Activated CD4-positive, alpha-beta T cell treated with anti-CD3 and anti-CD28 coated beads, Interleukin-2, Interleukin-6, amounts not matched to agents 100 ng/mL and 50 ng/mL, durations not matched to agents 16 hours and 8 hours (primary cell): Measurements from ENCODE around the gene FBF1.
"Not testable (repeated sequence)": the region's sequence is repeated elsewhere in the genome, so short reads cannot be mapped to it uniquely, and the experiment has no call there.

Experiments used
- DNase-seq: peaks from one replicate; pipeline ENCODE4 v3.0.0-alpha.2; 2020

Gene FBF1

DNA sequence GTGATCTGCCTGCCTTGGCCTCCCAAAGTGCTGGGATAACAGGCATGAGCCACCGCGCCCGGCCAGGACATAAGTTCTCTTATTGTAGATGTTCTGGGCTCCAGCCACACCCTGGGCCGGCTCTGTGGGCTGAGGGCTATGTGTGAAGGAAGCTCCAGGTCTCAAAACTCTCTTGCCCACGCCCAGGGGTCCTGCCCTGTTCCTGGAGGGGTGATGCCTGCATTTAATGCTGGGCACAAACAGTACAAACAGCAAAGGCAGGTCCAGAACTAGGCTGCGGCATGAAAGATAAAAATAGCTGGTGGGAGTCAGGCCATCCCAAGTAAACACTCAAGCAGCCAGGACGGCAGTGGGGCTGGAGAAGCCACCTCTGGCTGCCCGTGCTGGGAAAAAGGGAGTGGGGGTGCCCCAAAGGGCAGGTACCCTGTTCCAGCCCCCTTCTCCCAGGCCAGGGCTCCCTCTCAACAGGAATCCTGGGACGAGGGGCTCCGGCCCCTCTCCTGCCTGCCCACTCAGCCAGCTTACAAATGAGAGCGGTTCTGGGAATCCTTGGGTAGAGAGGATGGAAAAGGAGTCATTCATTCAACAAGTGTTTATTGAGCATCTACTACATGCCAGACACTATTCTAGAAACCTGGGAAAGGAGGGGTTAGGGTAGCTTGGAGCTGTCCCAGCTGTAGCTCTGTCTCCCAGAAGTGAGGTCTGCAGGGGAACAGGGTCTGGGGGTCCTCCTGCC, 67.1 kb downstream of the FBF1 start:
- no peak for DNase-seq

DNA sequence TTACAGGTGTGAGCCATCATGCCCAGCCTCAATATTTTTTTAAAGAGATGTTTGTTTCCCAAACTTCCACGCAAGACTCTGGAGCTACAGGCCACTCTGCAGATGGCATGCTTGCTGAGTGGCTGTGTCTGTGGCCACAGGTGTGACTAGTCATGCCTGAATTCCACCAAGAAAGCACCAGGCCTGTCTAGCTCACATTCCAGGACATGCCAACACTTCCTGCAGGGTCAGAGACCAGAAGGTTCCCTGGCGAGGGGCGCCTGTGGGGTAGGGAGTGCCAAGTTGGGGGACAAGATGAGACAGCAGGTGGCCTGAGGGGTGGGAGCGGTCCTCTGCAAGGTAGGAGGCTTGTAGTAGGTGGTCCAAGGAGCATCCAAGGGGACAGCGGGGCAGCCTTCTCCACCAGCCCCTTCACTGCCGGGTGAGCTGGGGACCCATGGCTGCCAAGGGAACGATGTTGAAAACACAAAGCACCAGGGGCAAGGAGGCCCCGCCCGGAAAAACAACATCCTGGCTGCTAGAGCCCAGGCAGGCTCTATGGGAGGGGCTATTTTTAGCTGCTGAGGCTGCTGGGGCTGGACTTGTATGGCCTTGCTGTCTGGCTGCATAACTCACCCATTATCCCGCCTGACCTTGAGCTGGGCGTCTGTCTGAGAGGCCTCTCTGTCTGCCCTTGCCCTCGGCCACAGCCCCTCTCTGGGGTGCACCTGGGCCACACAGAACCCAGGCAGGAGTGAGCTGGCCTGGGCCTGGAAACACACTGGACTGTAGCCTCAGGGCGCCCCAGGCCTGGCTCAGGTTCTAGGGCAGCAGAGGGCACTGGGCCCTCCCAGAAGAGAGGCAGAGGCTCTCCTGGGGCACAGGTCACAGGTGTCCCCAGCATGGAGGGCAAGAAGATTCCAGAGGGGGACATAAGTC, 68.1 kb downstream of the FBF1 start:
- peak; percentile 63 for DNase-seq

DNA sequence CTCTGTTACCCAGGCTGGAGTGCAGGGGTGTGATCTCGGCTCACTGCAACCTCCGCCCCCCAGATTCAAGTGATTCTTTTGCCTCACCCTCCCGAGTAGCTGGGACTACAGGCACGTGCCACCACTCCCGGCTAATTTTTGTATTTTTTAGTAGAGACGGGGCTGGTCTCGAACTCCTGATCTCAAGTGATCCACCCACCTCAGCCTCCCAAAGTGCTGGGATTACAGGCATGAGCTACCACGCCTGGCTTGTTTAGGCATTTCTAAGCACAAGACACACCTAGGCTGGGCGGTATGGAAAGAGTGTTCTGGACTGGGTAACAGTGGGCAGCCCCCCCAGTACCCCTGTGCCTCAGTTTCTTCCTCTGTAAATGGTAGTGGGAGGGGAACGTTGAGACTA, 70.6 kb downstream of the FBF1 start:
- not testable (repeated sequence) for DNase-seq

DNA sequence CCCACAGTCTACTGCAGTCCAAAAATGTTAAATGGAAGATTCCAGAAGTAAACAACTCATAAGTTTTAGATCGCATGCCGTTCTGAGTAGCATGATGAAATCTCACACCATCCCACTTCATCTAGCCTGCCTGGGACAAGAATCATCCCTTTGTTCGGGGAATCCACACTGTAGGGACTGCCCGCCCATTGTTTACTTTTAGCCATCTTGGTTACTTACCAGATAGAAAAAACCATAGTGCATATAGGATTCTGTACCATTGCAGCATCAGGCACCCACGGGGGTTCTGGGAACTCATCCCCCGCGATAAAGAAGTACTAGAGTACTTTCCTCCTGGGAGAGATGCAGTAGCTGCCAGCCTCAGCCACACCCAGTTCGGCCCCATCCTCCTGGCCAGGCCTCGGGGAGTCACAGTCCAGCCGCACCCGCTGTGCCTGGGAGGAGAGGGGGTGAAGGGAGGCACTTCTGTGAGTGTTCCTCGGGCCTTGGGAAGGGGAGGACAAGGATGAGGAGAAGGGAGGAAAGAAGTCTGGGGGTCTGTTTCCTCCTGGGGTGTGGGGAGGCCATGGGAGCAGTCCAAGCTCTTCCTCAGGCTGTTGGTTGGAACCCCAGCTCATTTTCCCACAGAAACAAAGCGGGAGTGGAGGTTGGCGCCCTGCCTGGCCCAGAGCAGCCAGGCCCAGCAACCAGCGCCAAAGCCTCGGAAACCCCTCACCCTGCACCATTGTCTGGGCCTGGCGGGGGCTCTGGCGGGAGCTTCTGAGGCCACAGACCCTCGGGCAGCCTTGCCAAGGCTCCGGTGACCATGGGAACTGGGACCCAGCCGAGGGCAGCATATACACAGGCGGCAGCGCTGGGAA, 71.3 kb downstream of the FBF1 start:
- no peak for DNase-seq

DNA sequence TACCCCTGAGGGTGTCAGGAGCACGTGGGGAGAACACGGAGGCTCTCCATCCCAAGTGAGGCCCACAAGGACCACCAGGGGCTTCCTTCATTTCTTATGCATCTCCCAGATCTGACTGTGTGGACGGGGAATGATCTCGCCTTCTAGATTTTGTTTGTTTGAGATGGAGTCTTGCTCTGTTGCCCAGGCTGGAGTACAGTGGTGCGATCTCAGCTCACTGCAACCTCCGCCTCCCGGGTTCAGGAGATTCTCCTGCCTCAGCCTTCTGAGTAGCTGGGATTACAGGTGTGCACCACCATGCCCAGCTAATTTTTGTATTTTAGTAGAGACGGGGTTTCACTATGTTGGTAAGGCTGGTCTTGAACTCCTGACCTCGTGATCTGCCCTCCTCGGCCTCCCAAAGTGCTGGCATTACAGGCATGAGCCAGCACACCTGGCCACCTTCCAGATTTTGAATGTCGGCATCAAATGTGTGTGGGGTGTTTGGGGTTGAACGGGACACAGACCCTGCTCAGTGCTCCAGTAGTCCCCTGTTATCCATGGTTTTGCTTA, 72.0 kb downstream of the FBF1 start:
- DNase-seq, result not testable (repeated sequence)

DNA sequence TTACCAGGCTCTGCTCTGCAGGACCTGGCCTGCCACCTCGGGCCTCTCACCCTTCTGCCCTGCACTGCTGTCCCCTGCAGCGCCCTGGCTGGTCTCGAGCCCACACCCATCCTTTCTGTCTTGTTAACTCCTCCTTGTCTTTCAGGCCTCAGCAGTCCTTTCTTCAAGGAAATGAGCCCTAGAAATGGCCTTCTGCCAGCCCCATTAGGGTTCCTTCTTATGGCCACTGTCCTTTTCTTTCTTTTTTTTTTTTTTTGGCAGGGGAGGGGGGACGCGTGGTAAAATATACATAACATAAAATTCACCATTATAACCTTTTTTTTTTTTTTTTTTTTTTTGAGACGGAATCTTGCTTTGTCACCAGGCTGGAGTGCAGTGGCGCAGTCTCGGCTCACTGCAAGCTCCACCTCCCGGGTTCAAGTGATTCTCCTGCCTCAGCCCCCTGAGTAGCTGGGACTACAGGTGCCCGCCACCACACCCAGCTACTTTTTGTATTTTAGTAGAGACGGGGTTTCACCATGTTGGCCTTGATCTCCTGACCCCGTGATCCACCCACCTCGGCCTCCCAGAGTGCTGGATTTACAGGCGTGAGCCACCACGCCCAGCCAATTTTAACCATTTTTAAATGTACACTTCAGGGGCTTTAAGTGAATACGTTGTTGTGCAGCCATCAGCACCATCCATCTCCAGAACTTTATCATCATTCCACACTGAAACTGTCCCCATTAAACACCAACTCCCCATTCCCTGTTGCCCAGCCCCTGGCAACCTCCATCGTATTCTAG, 75.2 kb downstream of the FBF1 start:
- DNase-seq, result not testable (repeated sequence)

DNA sequence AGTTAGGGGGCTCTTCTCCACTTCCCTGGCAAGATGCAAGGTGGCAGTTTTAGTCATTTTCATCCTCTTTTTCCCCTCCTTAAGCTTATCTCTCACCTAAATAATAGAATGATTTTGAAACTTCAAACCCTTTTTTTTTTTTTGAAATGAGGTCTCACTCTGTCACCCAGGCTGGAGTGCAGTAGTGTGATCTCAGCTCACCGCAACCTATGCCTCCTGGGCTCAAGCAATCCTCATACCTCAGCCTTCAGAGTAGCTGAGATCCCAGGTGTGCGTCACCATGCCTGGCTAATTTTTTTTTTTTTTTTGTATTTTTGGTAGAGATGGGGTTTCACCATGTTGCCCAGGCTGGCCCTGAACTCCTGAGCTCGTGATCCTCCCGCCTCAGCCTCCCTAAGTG, 76.0 kb downstream of the FBF1 start:
- peak; percentile 53 for DNase-seq

DNA sequence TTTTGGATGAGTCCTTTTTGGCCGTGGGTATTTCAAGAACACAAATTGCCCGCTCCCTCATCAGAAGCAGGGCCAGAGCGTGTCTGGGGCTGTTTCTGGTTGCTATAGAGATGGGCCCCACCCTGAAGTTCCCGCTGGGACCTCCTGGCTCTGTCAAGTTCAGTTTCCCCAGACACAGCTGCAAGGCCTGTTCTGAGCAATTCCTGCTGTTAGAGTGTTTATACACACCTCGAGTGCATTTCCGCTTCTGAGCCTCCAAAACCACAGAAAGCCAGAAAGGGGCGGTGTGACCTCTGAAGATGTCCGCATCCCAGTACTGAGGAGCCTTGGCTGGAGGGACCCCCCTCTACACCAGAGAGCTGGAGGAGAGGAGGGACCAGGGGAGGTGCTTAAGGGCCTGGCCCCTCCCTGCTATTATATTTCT, 76.4 kb downstream of the FBF1 start:
- peak; percentile 86 for DNase-seq

DNA sequence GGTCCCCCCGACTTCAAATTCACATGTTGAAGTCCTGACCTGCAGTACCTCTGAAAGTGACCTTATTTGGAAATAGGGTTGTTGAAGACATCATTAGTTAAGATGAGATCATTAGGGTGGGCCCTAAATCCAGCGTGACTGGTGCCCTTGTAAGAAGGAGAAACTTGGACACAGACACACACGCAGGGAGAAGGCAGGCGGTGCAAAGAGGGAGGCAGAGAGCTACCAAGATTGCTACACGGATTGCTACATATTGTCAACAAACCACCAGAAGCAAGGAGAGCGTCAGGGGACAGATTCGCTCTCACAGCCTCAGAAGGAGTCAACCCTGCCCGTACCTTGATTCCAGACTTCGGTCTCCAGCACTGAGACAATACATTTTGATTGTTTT, 78.9 kb downstream of the FBF1 start:
- DNase-seq, result no peak
